Measurements from ENCODE around the gene HUS1.
"Not testable (repeated sequence)": the region's sequence is repeated elsewhere in the genome, so short reads cannot be mapped to it uniquely, and the experiment has no call there.

The HUS1 gene

GRCh38 chr7:47979145-47979831, at the start of gene HUS1:
HUS1 (minus strand) TSS chr7:47979615; CDS start chr7:47979519, 96 bp downstream.
- FAIRE-seq, result no peak

- no peak for FAIRE-seq
Observed at GRCh38 chr7:48028938-48029337, 49.5 kb upstream of the HUS1 start, which contains the start of gene SUN3. SUN3 (minus strand) TSS chr7:48029107; CDS start chr7:48028938, 169 bp downstream.

DNA sequence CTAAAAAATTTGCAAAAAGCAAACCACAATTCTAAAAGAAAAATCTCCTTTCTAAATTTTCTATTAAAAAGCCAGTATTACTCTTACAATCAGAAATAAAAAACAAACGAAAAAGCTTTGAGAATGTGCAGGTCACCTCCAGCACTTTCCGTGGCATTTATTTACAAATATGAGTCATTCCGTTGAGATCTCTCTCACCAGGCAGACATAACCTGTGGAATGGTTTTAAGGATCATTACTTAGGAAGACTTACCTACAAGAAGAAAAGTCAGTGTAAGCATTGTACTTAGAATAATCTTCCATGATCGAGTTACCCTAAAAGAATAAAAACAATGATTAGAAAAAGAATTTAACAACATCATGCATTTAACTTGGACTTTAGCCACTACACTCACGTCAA, 46.2 kb upstream of the HUS1 start:
- no peak for FAIRE-seq

DNA sequence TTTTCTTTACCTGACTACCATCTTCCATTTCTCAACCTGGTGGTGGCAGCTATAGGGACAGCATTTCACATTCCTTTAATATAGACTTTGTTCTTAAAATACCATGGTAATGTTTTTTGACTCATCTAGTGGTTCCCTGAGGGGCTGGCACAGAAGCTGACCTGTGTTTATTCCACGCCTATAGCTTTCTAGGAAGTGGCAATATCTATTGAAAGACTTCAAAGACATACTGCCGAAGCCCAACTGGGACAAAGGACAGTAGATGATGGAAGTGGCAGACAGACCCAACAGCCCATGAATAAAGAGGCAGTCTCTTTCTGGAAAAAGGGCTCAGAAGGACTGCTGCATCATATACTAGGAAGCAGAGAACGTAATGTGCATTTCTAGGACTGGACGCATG, 38.3 kb upstream of the HUS1 start:
- FAIRE-seq, result no peak

DNA sequence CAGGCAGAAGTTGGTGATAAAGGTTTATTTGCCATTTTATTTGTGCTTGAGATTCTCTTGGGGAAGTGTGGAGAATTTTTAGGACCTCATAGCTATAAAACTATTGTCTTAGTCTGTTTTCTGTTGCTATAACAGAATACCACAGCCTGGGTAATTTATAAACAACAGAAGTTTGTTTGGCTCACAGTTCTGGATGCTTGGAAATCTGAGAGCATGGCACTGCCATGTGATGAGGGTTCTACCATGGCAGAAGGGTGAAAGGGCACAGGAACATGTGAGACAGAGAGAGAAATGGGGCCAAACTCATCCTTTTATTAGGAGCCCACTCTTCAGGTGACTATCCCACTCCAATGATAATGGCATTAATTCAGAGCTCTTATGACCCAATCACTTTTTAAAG, 37.2 kb upstream of the HUS1 start:
- no peak for FAIRE-seq

GRCh38 chr7:48011951-48012350, 32.5 kb upstream of the HUS1 start:
- no peak for FAIRE-seq

DNA sequence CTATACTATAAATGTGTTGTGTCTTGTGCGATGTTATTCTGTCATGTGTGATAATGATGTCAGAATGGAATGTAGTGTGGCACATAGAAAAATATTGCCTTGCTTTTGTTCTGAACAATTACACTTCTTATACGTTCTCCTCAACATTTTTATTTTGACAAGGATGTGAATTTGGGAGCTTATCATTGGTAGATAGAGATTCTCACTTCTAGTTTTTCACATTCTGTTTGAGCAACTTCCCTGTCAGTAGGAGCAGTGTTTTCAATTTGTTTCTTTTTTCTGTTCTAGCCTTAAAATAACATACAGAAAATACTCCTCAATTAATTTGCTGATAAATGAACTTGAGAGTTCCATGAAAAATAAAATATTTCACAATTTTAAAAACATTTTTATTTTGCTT, 31.9 kb upstream of the HUS1 start:
- FAIRE-seq, result no peak

- no peak for FAIRE-seq
Observed at GRCh38 chr7:48009954-48010353, 30.5 kb upstream of the HUS1 start.

DNA sequence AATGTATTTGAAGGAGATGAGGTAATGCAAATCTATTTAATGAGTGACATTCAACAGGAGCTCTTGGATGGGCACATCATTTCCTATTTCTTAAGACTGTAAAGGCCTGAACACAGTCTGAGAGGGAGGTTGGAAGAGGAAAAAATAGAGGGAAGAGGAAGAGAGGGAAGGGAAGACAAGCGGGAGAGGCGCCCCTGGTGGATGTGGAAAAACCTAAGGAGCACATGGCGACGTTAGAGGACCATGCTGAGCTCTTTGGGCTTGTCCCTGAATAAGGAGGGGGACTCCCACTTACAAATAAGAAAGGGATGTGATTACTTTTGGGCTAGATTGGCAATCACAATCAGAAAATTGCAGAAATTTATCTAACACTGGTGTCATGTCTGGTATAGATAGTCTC, 29.8 kb upstream of the HUS1 start:
- no peak for FAIRE-seq

GRCh38 chr7:48006866-48007265, 27.5 kb upstream of the HUS1 start:
- FAIRE-seq, result no peak

DNA sequence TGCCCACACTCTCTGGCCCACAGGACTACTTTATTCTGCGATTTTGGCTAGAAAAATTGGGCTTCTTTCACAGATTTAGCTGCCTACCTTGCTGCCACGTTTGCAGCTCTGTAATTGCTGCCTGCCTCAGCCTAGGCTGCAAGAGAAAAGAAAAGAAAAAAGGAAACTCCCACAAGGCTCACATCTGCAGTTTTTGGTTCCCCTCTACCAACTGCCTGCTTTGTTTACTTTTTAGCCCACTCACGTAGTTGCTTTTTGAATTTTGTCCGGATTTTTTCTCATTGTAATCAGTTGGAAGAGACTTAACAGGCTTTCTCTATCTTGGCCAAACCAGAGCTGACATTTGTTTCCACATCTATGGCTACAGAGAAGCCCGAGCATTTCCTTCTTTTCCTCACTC, 25.2 kb upstream of the HUS1 start:
- no peak for FAIRE-seq

GRCh38 chr7:48004032-48004431, 24.6 kb upstream of the HUS1 start:
- no peak for FAIRE-seq

DNA sequence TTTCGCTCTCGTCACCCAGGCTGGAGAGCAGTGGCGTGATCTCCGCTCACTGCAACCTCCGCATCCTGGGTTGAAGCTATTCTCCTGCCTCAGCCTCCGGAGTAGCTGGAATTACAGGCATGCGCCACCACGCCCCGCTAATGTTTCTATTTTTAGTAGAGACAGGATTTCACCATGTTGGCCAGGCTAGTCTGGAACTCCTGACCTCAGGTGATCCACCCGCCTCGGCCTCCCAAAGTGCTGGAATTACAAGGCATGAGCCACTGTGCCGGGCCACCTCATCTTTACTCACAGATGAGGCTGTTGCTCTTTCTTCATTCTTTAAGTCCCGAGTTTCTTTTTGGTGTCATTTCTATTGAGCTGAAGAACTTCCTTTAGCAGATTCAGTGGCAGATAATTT, 20.7 kb upstream of the HUS1 start:
- not testable (repeated sequence) for FAIRE-seq

DNA sequence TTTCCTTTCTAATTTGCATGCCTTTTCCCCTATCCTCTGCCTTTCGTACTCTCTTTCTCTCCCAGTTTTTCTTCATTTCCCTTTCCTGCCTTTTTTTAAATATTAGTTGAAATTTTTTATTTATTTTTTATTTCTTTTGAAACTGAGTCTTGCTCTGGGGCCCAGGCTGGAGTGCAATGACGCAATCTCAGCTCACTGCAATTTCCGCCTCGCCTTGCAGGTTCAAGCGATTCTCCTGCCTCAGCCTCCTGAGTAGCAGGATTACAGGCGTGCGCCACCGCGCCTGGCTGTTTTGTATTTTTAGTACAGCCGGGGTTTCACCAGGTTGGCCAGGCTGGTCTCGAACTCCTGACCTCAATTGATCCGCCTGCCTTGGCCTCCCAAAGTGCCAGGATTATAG, 20.0 kb upstream of the HUS1 start:
- FAIRE-seq, result no peak

GRCh38 chr7:47992446-47992845, 13.0 kb upstream of the HUS1 start:
- no peak for FAIRE-seq

DNA sequence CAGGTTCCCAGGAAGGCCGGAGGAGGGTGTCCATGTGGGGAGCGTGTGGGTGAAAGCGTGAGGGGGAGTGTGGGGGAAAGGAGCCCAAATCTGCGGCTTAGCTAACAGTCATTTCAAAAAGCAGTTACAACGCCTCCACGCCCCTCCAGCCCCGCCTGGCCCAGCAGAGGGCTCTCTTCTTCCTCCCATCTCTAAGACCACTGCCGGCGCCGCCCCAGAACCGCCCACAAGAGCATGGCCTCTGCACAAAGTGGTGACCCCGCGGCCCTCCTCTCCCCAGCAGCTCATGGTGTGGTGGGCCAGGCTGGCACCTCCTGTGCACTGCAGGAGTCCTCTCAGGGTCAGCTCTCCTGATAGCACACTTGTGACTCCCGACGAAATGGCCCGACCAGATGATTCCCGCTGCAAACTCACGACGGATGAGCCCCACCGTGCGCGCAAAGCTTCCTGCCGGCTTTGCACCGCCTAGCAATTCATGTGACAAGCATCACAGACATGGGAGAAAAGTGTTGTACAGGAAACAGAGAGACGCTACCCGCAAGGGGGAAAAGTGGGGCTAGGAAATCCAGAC, 12.4 kb upstream of the HUS1 start:
- no peak for FAIRE-seq

DNA sequence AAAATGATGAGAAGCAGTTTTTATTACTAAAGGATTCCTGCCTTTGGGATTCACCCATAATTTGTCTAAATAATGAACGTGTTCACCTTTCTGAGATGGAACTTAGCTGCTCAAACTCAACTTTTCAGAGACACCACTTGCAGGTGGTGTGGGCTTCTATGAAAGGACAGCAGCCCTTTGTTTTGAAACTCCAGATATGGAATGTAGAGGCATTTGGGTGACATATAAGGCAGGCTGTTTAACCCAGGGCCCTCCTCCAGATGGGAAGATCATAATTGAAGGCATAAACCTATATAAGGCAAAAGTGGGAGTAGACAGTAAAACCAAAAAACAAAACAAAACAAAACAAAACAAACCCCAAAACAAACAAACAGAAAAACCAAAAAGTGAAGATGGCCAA, 11.9 kb upstream of the HUS1 start:
- FAIRE-seq, result no peak

GRCh38 chr7:47990592-47990991, 11.2 kb upstream of the HUS1 start:
- FAIRE-seq, result no peak

- FAIRE-seq, result not testable (repeated sequence)
Observed at GRCh38 chr7:47989607-47990400, 10.4 kb upstream of the HUS1 start.

GRCh38 chr7:47988496-47989386, 9.3 kb upstream of the HUS1 start:
- no peak for FAIRE-seq

DNA sequence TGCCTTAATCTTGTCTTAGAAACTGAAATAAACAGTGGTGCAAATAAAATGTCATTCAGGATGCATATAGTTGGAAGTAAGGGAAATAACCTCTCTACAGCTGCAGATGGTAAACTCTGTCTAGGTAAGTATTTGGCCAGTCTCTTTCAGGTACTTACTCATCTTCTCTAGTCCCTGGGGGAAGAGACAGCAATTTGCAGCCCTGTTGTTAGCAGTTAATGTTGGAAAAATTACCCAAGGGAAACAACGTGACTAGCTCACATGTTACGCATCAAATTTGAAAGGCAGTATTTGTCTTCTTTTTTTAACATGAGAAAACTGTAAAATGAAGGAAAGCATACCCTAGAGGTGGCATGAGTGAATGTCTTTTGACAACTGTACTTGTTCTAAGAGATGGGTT, 3.2 kb upstream of the HUS1 start:
- no peak for FAIRE-seq

DNA sequence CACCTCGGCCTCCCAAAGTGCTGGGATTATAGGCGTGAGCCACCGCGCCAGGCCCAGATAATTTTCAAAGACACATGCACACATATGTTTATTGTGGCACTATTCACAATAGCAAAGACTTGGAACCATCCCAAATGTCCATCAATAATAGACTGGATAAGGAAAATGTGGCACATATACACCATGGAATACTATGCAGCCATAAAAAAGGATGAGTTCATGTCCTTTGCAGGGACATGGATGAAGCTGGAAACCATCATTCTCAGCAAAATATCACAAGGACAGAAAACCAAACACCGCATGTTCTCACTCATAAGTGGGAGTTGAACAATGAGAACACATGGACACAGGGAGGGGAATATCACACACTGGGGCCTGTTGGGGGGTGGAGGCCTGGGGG, 1.2 kb upstream of the HUS1 start:
- not testable (repeated sequence) for FAIRE-seq

GRCh38 chr7:47979832-47980181, 392 bp upstream of the HUS1 start:
- no peak for FAIRE-seq

Data from A204.1 (cell line).